Measurements from ENCODE around the gene PRR12. TPM values are rescaled to one million over a fixed set of nuclear protein-coding genes. Genes with fewer than 3 reads are reported as not detected.
A peak's percentile ranks its signal among the peaks of the same experiment; 100 is the strongest.

PRR12 gene
- total RNA-seq, 4 donors from 2014 or later = 19.6 to 53.1 (median 24.5) TPM

GRCh38 chr19:49546825-49547565 is 44.0 kb upstream of the PRR12 start:
- WGBS, 2 donors = 5 to 7% methylated on average over 9 of the region's 9 CpGs
- DNase-seq (ENCODE audit: low spot score in 2 of 2) = peak in 1 of 2 donors; percentile 81
- H3K4me3 ChIP-seq (ENCODE audit: low read depth, poor library complexity, severe bottlenecking) = no peak overlapping the region
- TF ChIP-seq CTCF (IDR thresholded peaks at IDR 0.05) (peak in 1 of 3 donors; percentile 67), POLR2A (IDR thresholded peaks at IDR 0.05) (no peak)
- intact Hi-C loops (cut with DNase I; ENCODE audit: low total_unique reads) = no loop called here

GRCh38 chr19:49549045-49549444 is 41.9 kb upstream of the PRR12 start:
- TF ChIP-seq CTCF (IDR thresholded peaks at IDR 0.05) = no peak
- TF ChIP-seq POLR2A (IDR thresholded peaks at IDR 0.05) = no peak
- 74 to 78% methylated on average over 13 of the region's 13 CpGs for WGBS, 2 donors
- no peak overlapping the region for H3K4me3 ChIP-seq (ENCODE audit: low read depth, poor library complexity, severe bottlenecking)
- DNase-seq (ENCODE audit: low spot score in 2 of 2) = no peak
- intact Hi-C loops (cut with DNase I; ENCODE audit: low total_unique reads) = no loop called here

GRCh38 chr19:49551531-49551930 is 39.5 kb upstream of the PRR12 start:
- H3K4me3 ChIP-seq (ENCODE audit: low read depth, poor library complexity, severe bottlenecking) = no peak overlapping the region
- intact Hi-C loops (cut with DNase I; ENCODE audit: low total_unique reads) = no loop called here
- TF ChIP-seq CTCF (IDR thresholded peaks at IDR 0.05) (no peak), POLR2A (IDR thresholded peaks at IDR 0.05) (no peak)
- DNase-seq (ENCODE audit: low spot score in 2 of 2) = no peak
- 83 to 86% methylated on average over 7 of the region's 7 CpGs for WGBS, 2 donors

- WGBS, 2 donors = 76 to 95% methylated on average over 11 of the region's 11 CpGs
- no peak for DNase-seq (ENCODE audit: low spot score in 2 of 2)
- TF ChIP-seq CTCF (IDR thresholded peaks at IDR 0.05) = no peak
- no peak for TF ChIP-seq POLR2A (IDR thresholded peaks at IDR 0.05)
- intact Hi-C loops (cut with DNase I; ENCODE audit: low total_unique reads) = no loop called here
- no peak overlapping the region for H3K4me3 ChIP-seq (ENCODE audit: low read depth, poor library complexity, severe bottlenecking)
Observed at GRCh38 chr19:49552749-49553148, 38.2 kb upstream of the PRR12 start.

- H3K4me3 ChIP-seq (ENCODE audit: low read depth, poor library complexity, severe bottlenecking) = no peak overlapping the region
- intact Hi-C loops (cut with DNase I; ENCODE audit: low total_unique reads) = no loop called here
Observed at GRCh38 chr19:49553451-49554271, 37.3 kb upstream of the PRR12 start.

More at GRCh38 chr19:49553451-49554271, 37.3 kb upstream of the PRR12 start:
- no peak for TF ChIP-seq CTCF (IDR thresholded peaks at IDR 0.05)
- TF ChIP-seq POLR2A (IDR thresholded peaks at IDR 0.05) = no peak
- WGBS, 2 donors = 50 to 58% methylated on average over 10 of the region's 10 CpGs
- peak in 1 of 2 donors; percentile 29 for DNase-seq (ENCODE audit: low spot score in 2 of 2)
